Thyroid gland (tissue), 4 donors: ENCODE data around the gene SLC22A4. TPM values are rescaled to one million over a fixed set of nuclear protein-coding genes. Genes with fewer than 3 reads are reported as not detected.
A peak's percentile ranks its signal among the peaks of the same experiment; 100 is the strongest.

Source experiments
- DNase-seq, 2 donors: peaks; one replicate each; pipeline ENCODE4 v3.0.0-alpha.2; 2019
- H3K27ac ChIP-seq, 3 donors: fragments of 200-600 bp; sonication (generic); 1 replicate in 2 of 3; 2 replicates in 1 of 3; pipeline ENCODE4 v1.5.1; 2016 to 2019; ENCODE audit warnings: mild to moderate bottlenecking in 1 of 3, moderate library complexity in 1 of 3
- H3K27me3 ChIP-seq: fragments of 200-600 bp; sonication (generic); one replicate; pipeline ENCODE4 v1.5.1; 2019
- H3K36me3 ChIP-seq, 2 donors: fragments of 200-600 bp; sonication (generic); one replicate each; pipeline ENCODE4 v1.5.1; 2016 to 2019
- H3K4me1 ChIP-seq, 2 donors: fragments of 200-600 bp; sonication (generic); one replicate each; pipeline ENCODE4 v1.5.1; 2017 to 2019
- H3K4me3 ChIP-seq, 3 donors: fragments of 200-600 bp; sonication (generic); replicated peaks in 1 of 3; 1 replicate in 2 of 3; 2 replicates in 1 of 3; pipeline ENCODE4 v1.5.1; 2016; ENCODE audit warnings: mild to moderate bottlenecking in 1 of 3
- H3K9me3 ChIP-seq: fragments of 200-600 bp; sonication (generic); one replicate; pipeline ENCODE4 v1.5.1; 2017
- POLR2A ChIP-seq, 2 donors: fragments of 450-650 bp; IDR thresholded peaks; one replicate each; pipeline ENCODE4 v1.6.1; 2017; ENCODE audit warnings: antibody characterized with exemption in 2 of 2, mild to moderate bottlenecking in 2 of 2, moderate library complexity in 1 of 2
- WGBS, 2 donors: methylation state at CpG; one replicate each; pipeline ENCODE4 v1.1.5; 2017; 5-methylcytosine and 5-hydroxymethylcytosine counted together
- intact Hi-C: fragments of 100-400 bp; cut with DNase I; formaldehyde crosslinking; loops from one replicate; pipeline ENCODE4 v1.15.1; 2023
- total RNA-seq, 4 donors: library from RNA; depleted of rRNA; stranded (reverse); fragments of >200 nt; gene quantifications; one replicate each; pipeline ENCODE4 v1.2.3, GENCODE V29; 2016
- TF ChIP-seq, protein P1 (sequence below), 6 experiments: fragments of 200-600 bp in 3 of 6; fragments of 450-650 bp in 3 of 6; sonication (generic) in 3 of 6; IDR thresholded peaks; one replicate each; pipeline ENCODE4 v1.5.1; 2016 to 2019; ENCODE audit warnings: antibody characterized with exemption in 6 of 6, mild to moderate bottlenecking in 2 of 6, inconsistent platforms in 1 of 6, moderate library complexity in 1 of 6

SLC22A4 gene
- total RNA-seq: under 1 TPM in 2 of 4 donors, not detected in 2; 0.54 to 0.78 TPM

DNA sequence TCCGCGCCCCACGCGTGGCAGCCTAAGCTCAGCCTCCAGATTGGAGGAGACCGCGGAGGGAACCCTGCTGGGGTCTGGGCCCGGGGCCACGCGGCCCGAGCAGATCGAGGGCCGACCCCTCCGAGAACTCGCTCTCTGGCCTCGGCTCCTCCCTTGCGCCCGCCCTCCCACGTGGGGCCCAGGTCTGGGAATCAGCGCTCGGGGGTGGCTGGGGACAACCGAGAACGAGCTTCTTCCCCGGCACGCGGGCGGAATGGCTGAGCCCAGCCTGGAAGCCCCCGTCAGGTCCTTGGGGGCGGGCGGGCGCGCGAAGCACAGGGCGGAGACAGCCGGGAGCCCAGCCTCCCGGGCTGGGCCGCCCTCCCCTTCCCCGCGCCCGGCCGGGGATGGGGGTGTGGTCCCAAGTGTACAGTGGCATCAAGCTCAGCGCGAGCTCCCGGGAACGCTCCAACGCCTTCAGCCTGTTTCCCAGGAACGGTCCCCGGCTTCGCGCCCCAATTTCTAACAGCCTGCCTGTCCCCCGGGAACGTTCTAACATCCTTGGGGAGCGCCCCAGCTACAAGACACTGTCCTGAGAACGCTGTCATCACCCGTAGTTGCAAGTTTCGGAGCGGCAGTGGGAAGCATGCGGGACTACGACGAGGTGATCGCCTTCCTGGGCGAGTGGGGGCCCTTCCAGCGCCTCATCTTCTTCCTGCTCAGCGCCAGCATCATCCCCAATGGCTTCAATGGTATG is at the start of gene SLC22A4:
Gene SLC22A4 (plus strand): TSS at position 403 of the 736 bp plus-strand sequence. CDS start 223 bp downstream, at position 626.
- TF ChIP-seq, protein P1, sequence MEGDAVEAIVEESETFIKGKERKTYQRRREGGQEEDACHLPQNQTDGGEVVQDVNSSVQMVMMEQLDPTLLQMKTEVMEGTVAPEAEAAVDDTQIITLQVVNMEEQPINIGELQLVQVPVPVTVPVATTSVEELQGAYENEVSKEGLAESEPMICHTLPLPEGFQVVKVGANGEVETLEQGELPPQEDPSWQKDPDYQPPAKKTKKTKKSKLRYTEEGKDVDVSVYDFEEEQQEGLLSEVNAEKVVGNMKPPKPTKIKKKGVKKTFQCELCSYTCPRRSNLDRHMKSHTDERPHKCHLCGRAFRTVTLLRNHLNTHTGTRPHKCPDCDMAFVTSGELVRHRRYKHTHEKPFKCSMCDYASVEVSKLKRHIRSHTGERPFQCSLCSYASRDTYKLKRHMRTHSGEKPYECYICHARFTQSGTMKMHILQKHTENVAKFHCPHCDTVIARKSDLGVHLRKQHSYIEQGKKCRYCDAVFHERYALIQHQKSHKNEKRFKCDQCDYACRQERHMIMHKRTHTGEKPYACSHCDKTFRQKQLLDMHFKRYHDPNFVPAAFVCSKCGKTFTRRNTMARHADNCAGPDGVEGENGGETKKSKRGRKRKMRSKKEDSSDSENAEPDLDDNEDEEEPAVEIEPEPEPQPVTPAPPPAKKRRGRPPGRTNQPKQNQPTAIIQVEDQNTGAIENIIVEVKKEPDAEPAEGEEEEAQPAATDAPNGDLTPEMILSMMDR (IDR thresholded peaks at IDR 0.05): no peak
- peak; percentile 13 to 90 for TF ChIP-seq POLR2A (IDR thresholded peaks at IDR 0.05)
- intact Hi-C loops: loop anchor here (10.0 kb wide), 1 partner anchor 71 kb away; the partner anchor contains the start of gene SLC22A5

DNA sequence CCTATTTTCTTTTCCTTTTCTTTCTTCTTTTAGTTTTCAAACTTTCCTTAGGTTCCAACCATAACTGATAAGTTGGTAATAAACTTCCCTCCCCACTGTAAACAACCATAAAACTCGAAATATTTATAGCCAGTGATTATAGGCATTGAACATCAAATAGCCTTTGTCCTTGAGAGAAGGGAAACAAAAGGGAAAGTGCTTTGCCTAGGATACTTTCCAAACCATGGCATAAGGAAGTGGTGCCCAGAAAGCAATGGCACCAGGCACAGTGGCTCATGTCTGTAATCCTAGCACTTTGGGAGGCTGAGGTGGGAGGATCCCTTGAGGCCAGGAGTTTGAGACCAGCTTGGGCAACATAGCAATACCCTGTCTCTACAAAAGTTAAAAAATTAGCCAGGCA is 48.6 kb upstream of the SLC22A4 start:
- Histone ChIP-seq H3K4me3 (no peak overlapping the region), H3K36me3 (no peaks in the 10 kb centered on the region), H3K27ac (no peak overlapping the region), H3K9me3 (no peaks in the 10 kb centered on the region), H3K27me3 (no peaks in the 10 kb centered on the region), H3K4me1 (no peaks in the 10 kb centered on the region)
- TF ChIP-seq, protein P1 (IDR thresholded peaks at IDR 0.05): no peak
- TF ChIP-seq POLR2A (IDR thresholded peaks at IDR 0.05): no peak
- intact Hi-C loops: no loop called here
- 79 to 80% methylated on average over 1 of the region's 1 CpG for WGBS, 2 donors
- DNase-seq: no peak

More for the DNA sequence above, at the start of gene SLC22A4:
- H3K4me1 ChIP-seq: peaks cover 12 to 20% of the 10 kb centered on the region in 2 donors
- H3K36me3 ChIP-seq: no peaks in the 10 kb centered on the region
- 0 to 1% methylated on average over 5 to 32 of the region's 63 CpGs for WGBS, 2 donors
- DNase-seq: peak; percentile 91 to 93
- no peaks in the 10 kb centered on the region for H3K9me3 ChIP-seq
- no peaks in the 10 kb centered on the region for H3K27me3 ChIP-seq
- peak within 1 kb of the TSS; percentile 16 to 56 (median 45) for H3K4me3 ChIP-seq
- H3K27ac ChIP-seq: peak within 1 kb of the TSS; percentile 95 to 98 (median 96)

DNA sequence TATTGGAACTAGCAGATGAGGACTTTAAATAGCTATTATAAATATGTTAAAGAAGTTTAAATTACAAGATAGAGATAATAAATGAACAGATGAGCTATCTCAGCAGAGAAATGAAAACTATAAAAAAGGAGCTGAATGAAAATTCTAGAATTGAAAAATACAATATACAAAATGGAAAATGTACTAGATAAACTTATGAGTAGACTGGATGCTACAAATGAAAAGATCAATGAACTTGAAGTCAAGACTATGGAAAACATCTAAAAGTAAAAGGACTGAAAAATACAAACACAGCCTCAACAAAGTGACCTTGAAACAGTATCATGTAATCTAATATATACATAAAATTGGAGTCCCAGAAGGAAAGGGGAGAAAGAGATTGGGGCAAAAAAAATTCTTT is 47.4 kb upstream of the SLC22A4 start:
- Histone ChIP-seq H3K9me3 (no peaks in the 10 kb centered on the region), H3K36me3 (no peaks in the 10 kb centered on the region), H3K4me3 (no peak overlapping the region), H3K4me1 (no peaks in the 10 kb centered on the region), H3K27me3 (no peaks in the 10 kb centered on the region), H3K27ac (no peak overlapping the region)
- intact Hi-C loops: no loop called here
- no peak for DNase-seq
- TF ChIP-seq, protein P1 (IDR thresholded peaks at IDR 0.05): no peak
- no peak for TF ChIP-seq POLR2A (IDR thresholded peaks at IDR 0.05)

DNA sequence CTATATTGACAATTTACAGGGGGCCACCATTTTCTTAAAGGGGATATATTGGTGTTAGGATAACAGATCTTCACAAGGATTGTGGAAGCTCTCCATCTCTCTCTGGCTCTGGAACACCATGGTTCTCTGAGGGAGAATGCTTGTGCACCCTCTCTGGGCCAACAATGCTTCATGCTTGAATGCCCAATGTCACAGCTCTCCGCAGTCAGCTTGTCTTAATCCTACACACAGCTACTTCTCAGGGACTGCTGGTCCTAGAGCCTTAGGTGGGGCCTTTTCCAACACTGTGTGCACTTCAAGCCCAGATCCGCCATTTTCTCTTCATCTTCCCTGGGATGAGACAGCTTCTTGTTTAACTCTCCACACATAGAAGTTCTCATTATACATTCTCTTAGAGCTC is 43.6 kb upstream of the SLC22A4 start:
- no peak for DNase-seq

More for the DNA sequence above, 43.6 kb upstream of the SLC22A4 start:
- intact Hi-C loops: no loop called here
- no peaks in the 10 kb centered on the region for H3K36me3 ChIP-seq
- no peak for TF ChIP-seq POLR2A (IDR thresholded peaks at IDR 0.05)
- TF ChIP-seq, protein P1 (IDR thresholded peaks at IDR 0.05): no peak
- WGBS, 2 donors: 70 to 80% methylated on average over 2 of the region's 2 CpGs
- no peak overlapping the region for H3K4me3 ChIP-seq
- H3K4me1 ChIP-seq: peaks cover 16 to 24% of the 10 kb centered on the region in 2 donors
- H3K9me3 ChIP-seq: no peaks in the 10 kb centered on the region
- H3K27me3 ChIP-seq: no peaks in the 10 kb centered on the region
- no peak overlapping the region for H3K27ac ChIP-seq
